HG03565 (cell line): ENCODE results near the gene TMEM255A.
"Not testable (repeated sequence)": the region's sequence is repeated elsewhere in the genome, so short reads cannot be mapped to it uniquely, and the experiment has no call there.

Source experiments
- ATAC-seq: cut with Tn5 transposase; IDR thresholded peaks from one replicate; pipeline ENCODE4 v1.9.1; 2021; ENCODE audit warnings: mild to moderate bottlenecking, moderate library complexity; ENCODE audit not compliant: unreplicated experiment

Gene TMEM255A

DNA sequence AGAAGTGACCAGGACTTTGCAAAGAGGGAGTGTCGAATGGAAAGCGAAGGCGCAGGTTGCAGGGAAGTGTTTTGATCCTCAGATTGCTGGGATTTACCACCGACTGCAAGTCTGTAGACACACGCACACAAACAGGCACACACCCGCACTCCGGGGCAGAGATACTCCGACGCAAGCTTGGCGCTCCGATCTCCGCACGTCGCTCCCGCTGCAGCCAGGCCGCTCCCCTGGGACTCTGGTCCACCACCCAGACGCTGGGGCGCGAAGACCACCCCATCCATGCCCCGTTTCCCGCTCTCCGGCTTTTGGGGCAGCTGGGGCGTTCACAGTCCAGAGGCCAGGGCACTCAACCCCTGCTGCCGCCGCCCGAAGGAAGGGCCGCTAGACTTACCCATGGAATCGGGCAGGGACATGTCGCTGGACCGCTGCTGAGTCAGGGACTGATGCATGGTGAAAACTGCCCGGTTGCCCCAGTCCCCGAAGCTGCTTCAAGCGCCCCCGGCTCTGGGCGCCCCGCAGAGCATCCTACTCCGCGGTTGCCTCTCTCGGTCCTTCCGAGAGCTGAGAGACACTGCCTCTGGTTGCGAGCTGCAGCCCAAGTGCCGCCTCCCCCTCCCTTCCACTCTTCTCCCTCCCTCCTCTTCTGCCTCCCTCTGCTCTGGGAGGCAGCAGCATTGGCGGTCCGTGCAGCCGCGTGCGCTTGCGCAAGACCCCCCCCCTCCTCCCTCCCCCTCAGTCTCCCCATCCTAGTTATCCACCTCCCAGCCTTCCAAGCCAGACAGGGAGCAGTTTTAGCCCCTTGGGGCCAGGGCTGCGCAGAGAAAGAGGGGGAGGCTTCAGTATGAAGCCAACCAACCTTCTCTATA is at the start of gene TMEM255A:
TSS of gene TMEM255A (minus strand) at position 601 of the 866 bp plus-strand sequence. CDS start at position 449, 152 bp downstream.
- no peak for ATAC-seq

DNA sequence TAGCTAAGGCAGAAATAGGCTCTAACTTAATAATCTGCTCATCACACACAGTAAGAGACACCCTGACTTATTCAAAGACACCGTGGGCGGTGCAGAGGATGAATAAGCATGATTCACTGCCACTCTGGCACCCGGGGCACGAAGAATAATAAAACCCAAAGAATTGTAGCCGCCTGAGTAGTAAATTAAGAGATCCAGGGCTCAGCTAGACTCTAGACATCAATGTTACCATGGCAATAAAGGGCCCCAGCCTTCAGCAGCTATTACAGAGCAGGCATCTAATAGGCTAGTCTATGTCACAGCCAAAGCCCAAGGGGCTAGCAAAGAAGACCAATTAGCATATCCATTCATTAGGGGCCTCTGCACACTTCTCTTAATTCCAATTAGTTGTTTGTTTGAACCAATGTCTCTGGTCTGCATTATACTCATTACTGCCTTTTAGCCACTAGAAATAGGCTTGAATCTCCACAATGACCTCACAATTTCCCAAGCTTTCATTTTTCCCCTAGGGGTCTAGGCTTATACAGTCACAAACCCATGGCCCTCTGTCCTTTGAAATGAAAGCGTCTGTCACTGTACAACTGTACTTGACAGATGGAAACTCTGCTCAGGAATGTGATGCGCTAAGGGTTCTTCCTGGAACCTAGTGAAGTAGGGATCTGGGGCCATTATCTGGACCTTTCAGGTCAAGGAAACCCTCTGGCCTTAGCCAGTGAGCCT is 47.6 kb upstream of the TMEM255A start:
- ATAC-seq, result no peak

- ATAC-seq, result no peak
Observed at GRCh38 chrX:120357186-120357585, 45.9 kb upstream of the TMEM255A start.

- ATAC-seq, result no peak
Observed at GRCh38 chrX:120356084-120356483, 44.8 kb upstream of the TMEM255A start.

DNA sequence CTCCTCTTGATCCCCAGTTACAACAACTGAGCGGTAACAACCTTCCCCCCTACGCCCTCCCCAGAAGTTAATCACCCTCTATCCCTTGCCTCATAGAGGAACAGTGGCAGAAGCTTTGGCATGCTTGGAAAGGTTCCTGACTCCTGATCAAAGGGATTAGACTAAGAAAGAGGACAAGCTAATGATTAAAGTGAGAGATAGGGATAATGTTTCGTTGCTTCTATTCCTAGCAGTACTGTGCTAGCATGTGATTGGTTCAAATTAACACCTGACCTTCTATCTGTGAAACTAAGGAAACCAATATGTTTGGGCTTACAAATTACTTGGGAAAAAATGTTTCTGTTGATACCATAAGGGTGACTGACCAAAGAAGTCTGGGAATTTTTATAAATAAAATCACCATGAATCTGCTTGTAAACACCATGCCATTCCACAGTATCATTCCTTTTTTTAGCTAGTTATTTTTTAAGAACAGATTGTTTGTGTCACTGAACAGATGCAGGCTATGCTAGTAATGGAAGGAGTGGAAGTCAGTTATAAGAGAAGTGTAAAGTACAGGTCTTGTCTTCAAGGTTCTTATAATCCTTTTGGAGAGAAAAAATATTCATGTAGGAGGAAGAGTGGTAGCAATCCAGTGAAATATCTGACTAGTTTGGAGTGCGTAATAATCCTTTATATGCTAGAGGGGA is 39.3 kb upstream of the TMEM255A start:
- no peak for ATAC-seq

GRCh38 chrX:120344566-120344965 is 33.3 kb upstream of the TMEM255A start:
- ATAC-seq, result not testable (repeated sequence)

DNA sequence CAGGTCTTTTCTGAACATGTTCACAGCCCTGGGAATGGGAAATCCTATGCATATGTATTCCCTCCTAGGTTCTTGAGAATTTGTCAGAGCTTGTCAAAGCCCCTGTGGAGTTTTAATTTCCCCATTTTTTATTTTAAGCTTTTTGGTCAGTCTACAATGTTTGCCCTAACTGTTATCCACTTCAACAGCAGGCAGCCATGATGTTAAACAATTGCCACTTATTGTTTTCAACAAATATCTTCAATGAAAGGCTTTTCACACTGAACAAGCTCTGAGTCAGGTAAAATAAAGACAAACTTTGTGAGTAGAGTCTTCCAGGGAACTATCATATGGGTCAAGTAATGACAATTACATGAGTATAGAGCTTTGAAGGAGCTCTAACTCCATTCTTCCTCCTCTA is 25.6 kb upstream of the TMEM255A start:
- ATAC-seq, result no peak

- no peak for ATAC-seq
Observed at GRCh38 chrX:120335289-120335688, 24.0 kb upstream of the TMEM255A start.

DNA sequence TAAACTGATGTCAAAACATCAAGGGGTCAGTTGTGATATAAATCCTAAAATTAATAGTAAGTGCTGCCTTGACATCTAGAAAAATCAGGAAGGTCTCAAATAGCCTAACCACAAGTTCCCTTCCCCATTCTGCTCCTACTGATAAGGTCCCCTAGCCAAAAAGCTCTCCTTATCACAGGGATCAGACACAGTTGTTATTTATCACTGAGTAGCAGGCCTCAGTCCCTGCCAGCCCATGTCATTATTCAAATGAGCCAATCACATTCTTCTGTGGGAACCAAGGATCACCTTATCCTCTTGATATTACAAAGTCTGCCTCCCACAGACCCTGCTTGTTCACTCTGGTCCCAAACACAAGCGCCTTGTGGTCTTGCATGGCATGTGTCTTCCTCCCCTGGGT is 23.3 kb upstream of the TMEM255A start:
- ATAC-seq, result no peak

- no peak for ATAC-seq
Observed at GRCh38 chrX:120334151-120334550, 22.9 kb upstream of the TMEM255A start.

GRCh38 chrX:120332394-120332793 is 21.1 kb upstream of the TMEM255A start:
- ATAC-seq, result no peak

DNA sequence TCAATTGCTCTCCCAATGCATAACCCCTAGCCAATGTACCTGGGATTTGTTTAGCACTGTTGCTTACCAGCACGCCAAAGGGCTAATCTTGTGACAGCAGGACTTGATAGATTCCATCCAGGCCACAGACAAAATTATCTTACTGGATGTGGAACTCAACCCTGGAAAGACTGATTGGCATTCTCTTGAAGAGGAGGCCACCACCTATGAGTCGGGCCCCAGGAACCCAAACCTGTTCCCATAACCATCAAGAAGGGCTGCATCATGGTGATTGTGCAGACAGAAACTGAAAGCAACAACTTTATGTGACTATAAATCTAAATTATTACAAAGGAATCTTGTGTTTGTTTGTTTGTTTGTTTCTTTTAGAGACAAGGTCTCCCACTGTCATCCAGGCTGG is 19.9 kb upstream of the TMEM255A start:
- no peak for ATAC-seq

- no peak for ATAC-seq
Observed at GRCh38 chrX:120321520-120322281, 10.4 kb upstream of the TMEM255A start.

DNA sequence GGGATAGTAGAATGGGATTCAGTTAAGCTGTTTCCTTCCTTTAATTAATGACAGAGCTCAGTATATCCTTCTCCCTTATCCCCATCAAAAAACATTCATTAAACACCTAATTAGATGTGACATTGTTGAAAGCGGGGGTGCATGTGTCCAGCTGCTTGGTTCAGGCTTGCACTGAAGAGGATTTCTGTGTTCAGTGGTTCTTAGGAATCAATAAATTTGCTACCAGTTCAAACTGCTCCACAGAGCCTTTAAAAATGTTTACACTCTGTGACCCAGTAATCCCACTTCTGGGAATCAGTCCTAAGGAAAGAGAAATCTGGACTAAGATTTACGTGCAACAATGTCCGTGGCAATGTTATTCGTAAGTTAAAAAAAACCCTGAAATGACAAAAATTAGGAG is 7.2 kb upstream of the TMEM255A start:
- no peak for ATAC-seq

- ATAC-seq, result no peak
Observed at GRCh38 chrX:120316587-120317283, 5.5 kb upstream of the TMEM255A start.

- no peak for ATAC-seq
Observed at GRCh38 chrX:120315776-120316175, 4.5 kb upstream of the TMEM255A start.

- no peak for ATAC-seq
Observed at GRCh38 chrX:120311727-120312063, 434 bp upstream of the TMEM255A start.

DNA sequence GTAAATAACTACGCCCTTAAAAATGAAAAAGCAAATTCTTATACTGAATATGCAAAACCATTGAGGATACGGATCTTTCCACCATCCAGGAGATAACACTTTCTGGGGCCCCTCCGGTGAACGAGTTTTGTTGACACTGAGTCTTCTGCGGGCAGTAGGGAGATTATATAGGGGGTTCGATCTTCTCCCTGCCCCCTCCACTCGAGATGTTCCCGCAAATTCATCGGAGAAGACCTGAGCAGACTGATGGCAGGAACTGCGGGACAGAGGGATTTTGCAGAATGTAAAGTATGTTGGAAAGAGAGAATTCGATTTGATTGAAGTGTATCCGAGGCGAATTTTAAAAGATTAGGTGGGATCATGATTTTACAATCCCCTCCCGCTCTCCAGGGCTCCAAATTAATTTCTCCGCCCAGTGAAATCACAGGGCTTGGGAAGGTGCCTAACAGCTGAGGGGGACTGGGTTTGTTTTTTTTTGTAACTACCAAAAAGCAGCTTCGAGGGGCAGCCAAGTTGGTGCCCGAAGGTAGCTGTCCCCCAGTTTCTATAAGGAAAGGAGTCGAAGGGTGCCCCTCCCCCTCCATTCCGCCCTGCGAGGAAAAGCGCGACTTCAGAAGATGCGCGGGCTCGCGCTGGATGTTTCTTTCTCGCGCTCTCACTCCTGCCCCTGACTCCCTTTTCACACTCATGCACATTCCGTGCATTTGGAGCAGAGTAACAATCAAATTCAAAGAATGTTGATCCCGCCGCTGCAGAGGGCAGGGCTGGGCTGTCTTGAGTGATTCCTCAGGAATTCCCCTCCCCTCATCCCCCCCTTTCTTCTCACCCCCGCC is 1.2 kb downstream of the TMEM255A start:
- no peak for ATAC-seq
